KMS-11 (cell line): ENCODE measurements around the gene ACY1.

ENCODE experiments used
- H2AFZ ChIP-seq: fragments of 200-600 bp; sonication (generic); 2 replicates; pipeline ENCODE4 v1.6.1; 2016; ENCODE audit warnings: antibody characterized with exemption, mixed run types, low read depth
- H3K27ac ChIP-seq: fragments of 200-600 bp; sonication (generic); 2 replicates; pipeline ENCODE4 v1.6.1; 2016; ENCODE audit warnings: mild to moderate bottlenecking, mixed run types
- H3K27me3 ChIP-seq: fragments of 200-600 bp; sonication (generic); 2 replicates; pipeline ENCODE4 v1.6.1; 2017; ENCODE audit warnings: mild to moderate bottlenecking, low read depth, mixed run types, moderate library complexity; ENCODE audit not compliant: insufficient read depth
- H3K36me3 ChIP-seq: fragments of 200-600 bp; sonication (generic); 2 replicates; pipeline ENCODE4 v1.6.1; 2017; ENCODE audit warnings: mild to moderate bottlenecking, mixed run types; ENCODE audit not compliant: insufficient read depth
- H3K4me1 ChIP-seq: fragments of 200-600 bp; sonication (generic); 2 replicates; pipeline ENCODE4 v1.6.1; 2016; ENCODE audit warnings: mild to moderate bottlenecking, low read depth, mixed run types; ENCODE audit not compliant: poor library complexity, severe bottlenecking
- H3K4me2 ChIP-seq: fragments of 200-600 bp; sonication (generic); 2 replicates; pipeline ENCODE4 v1.7.0; 2016; ENCODE audit warnings: mild to moderate bottlenecking, mixed run types
- H3K4me3 ChIP-seq: fragments of 200-600 bp; sonication (generic); IDR thresholded peaks from 2 replicates; pipeline ENCODE4 v1.6.1; 2017; ENCODE audit warnings: low read depth, low read length, mixed read lengths; ENCODE audit not compliant: insufficient read depth
- H3K79me2 ChIP-seq: fragments of 200-600 bp; sonication (generic); 2 replicates; pipeline ENCODE4 v1.6.1; 2016; ENCODE audit warnings: low read depth, mixed run types; ENCODE audit not compliant: insufficient read depth
- H3K9ac ChIP-seq: fragments of 200-600 bp; sonication (generic); 2 replicates; pipeline ENCODE4 v1.6.1; 2016; ENCODE audit warnings: mild to moderate bottlenecking, mixed run types
- H4K20me1 ChIP-seq: fragments of 200-600 bp; sonication (generic); 2 replicates; pipeline ENCODE4 v1.6.1; 2016; ENCODE audit warnings: mild to moderate bottlenecking, mixed run types; ENCODE audit not compliant: insufficient read depth
- CTCF ChIP-seq: fragments of 200-600 bp; sonication (generic); conservative IDR thresholded peaks from 2 replicates; pipeline ENCODE4 v1.6.1; 2017; ENCODE audit warnings: low read depth, mild to moderate bottlenecking, antibody characterized with exemption, low read length, moderate library complexity, mixed read lengths

Gene ACY1

GRCh38 chr3:51994530-51994929 is 11.2 kb downstream of the ACY1 start:
- no peak for TF ChIP-seq CTCF
- Histone ChIP-seq H3K9ac (peak overlapping the region; percentile 94), H4K20me1 (no peaks in the 10 kb centered on the region), H3K36me3 (peaks cover 3% of the 10 kb centered on the region; the same call in 1 of the 2 replicates), H3K4me2 (peak overlapping the region; percentile 79), H3K27me3 (no peaks in the 10 kb centered on the region), H2AFZ (no peak overlapping the region), H3K79me2 (peaks cover 14% of the 10 kb centered on the region), H3K27ac (peak overlapping the region; percentile 85), H3K4me3 (no peak overlapping the region), H3K4me1 (peaks cover 9% of the 10 kb centered on the region)

GRCh38 chr3:51995346-51996163 is 12.2 kb downstream of the ACY1 start, which contains the start of gene RPL29:
RPL29 (minus strand) TSS chr3:51995895; CDS start chr3:51995461, 434 bp downstream.
- peak within 1 kb of the TSS; percentile 79 for H3K4me2 ChIP-seq
- TF ChIP-seq CTCF, result no peak
- peaks cover 9% of the 10 kb centered on the region for H3K4me1 ChIP-seq
- H4K20me1 ChIP-seq, result no peaks in the 10 kb centered on the region
- H2AFZ ChIP-seq, result peak within 1 kb of the TSS; percentile 30; the same call in 1 of the 2 replicates
- H3K79me2 ChIP-seq, result peaks cover 14% of the 10 kb centered on the region
- peak within 1 kb of the TSS; percentile 84 for H3K4me3 ChIP-seq
- no peaks in the 10 kb centered on the region for H3K27me3 ChIP-seq
- H3K27ac ChIP-seq, result peak within 1 kb of the TSS; percentile 85
- H3K36me3 ChIP-seq, result peaks cover 3% of the 10 kb centered on the region; the same call in 1 of the 2 replicates
- H3K9ac ChIP-seq, result peak within 1 kb of the TSS; percentile 94

GRCh38 chr3:51997172-51997571 is 13.8 kb downstream of the ACY1 start:
- Histone ChIP-seq H3K9ac (no peak overlapping the region), H3K4me2 (no peak overlapping the region), H3K79me2 (peaks cover 14% of the 10 kb centered on the region), H3K27me3 (no peaks in the 10 kb centered on the region), H3K4me1 (peaks cover 9% of the 10 kb centered on the region), H3K27ac (no peak overlapping the region), H2AFZ (no peak overlapping the region), H4K20me1 (no peaks in the 10 kb centered on the region), H3K4me3 (no peak overlapping the region), H3K36me3 (peaks cover 3% of the 10 kb centered on the region; the same call in 1 of the 2 replicates)
- TF ChIP-seq CTCF, result no peak

- Histone ChIP-seq H2AFZ (no peak overlapping the region), H3K4me1 (peaks cover 9% of the 10 kb centered on the region), H3K4me2 (no peak overlapping the region), H3K79me2 (peaks cover 14% of the 10 kb centered on the region), H3K27ac (no peak overlapping the region), H3K36me3 (peaks cover 3% of the 10 kb centered on the region; the same call in 1 of the 2 replicates), H3K4me3 (no peak overlapping the region), H4K20me1 (no peaks in the 10 kb centered on the region), H3K27me3 (no peaks in the 10 kb centered on the region), H3K9ac (no peak overlapping the region)
- no peak for TF ChIP-seq CTCF
Observed at GRCh38 chr3:51997935-51998596, 14.7 kb downstream of the ACY1 start.
